ENCODE measurements around the gene GEMIN5.

GEMIN5 gene

GRCh38 chr5:154860765-154861164 is 77.2 kb downstream of the GEMIN5 start:
- Histone ChIP-seq H3K27ac (ENCODE audit: low read depth, low read length) (no peak overlapping the region), H3K4me3 (ENCODE audit: low read depth, low read length) (peak overlapping the region; percentile 82; the same call in 1 of the 2 replicates), H3K9ac (ENCODE audit: low read length) (no peak overlapping the region)

GRCh38 chr5:154860123-154860522 is 77.9 kb downstream of the GEMIN5 start:
- Histone ChIP-seq H3K27ac (ENCODE audit: low read depth, low read length) (no peak overlapping the region), H3K9me3 (ENCODE audit: control insufficient read depth, insufficient read depth, low read depth, low read length) (no peaks in the 10 kb centered on the region), H3K4me3 (ENCODE audit: low read depth, low read length) (peak overlapping the region; percentile 82), H3K36me3 (ENCODE audit: control insufficient read depth, insufficient read depth, low read length) (peaks cover 24% of the 10 kb centered on the region), H3K27me3 (ENCODE audit: control insufficient read depth, insufficient read depth, low read length) (no peaks in the 10 kb centered on the region), H3K4me1 (ENCODE audit: control insufficient read depth, insufficient read depth, low read length) (peaks cover 11% of the 10 kb centered on the region; the same call in 1 of the 2 replicates), H3K9ac (ENCODE audit: low read length) (no peak overlapping the region)

More at GRCh38 chr5:154860765-154861164, 77.2 kb downstream of the GEMIN5 start:
- Histone ChIP-seq H3K27me3 (ENCODE audit: control insufficient read depth, insufficient read depth, low read length) (no peaks in the 10 kb centered on the region), H3K36me3 (ENCODE audit: control insufficient read depth, insufficient read depth, low read length) (peaks cover 31% of the 10 kb centered on the region), H3K9me3 (ENCODE audit: control insufficient read depth, insufficient read depth, low read depth, low read length) (no peaks in the 10 kb centered on the region), H3K4me1 (ENCODE audit: control insufficient read depth, insufficient read depth, low read length) (peaks cover 11% of the 10 kb centered on the region; the same call in 1 of the 2 replicates)

GRCh38 chr5:154858972-154859871 is 78.8 kb downstream of the GEMIN5 start:
- Histone ChIP-seq H3K4me3 (ENCODE audit: low read depth, low read length) (peak overlapping the region; percentile 82), H3K9me3 (ENCODE audit: control insufficient read depth, insufficient read depth, low read depth, low read length) (no peaks in the 10 kb centered on the region), H3K27ac (ENCODE audit: low read depth, low read length) (peak overlapping the region; percentile 89), H3K9ac (ENCODE audit: low read length) (peak overlapping the region; percentile 96), H3K27me3 (ENCODE audit: control insufficient read depth, insufficient read depth, low read length) (no peaks in the 10 kb centered on the region), H3K36me3 (ENCODE audit: control insufficient read depth, insufficient read depth, low read length) (peaks cover 16% of the 10 kb centered on the region), H3K4me1 (ENCODE audit: control insufficient read depth, insufficient read depth, low read length) (peaks cover 11% of the 10 kb centered on the region; the same call in 1 of the 2 replicates)

GRCh38 chr5:154858297-154858971 is 79.6 kb downstream of the GEMIN5 start, which contains the start of gene CNOT8:
CNOT8 (plus strand) TSS chr5:154858627; CDS start chr5:154863279, 4,652 bp downstream.
- peak within 1 kb of the TSS; percentile 82 for H3K4me3 ChIP-seq (ENCODE audit: low read depth, low read length)
- peaks cover 11% of the 10 kb centered on the region; the same call in 1 of the 2 replicates for H3K4me1 ChIP-seq (ENCODE audit: control insufficient read depth, insufficient read depth, low read length)
- H3K27ac ChIP-seq (ENCODE audit: low read depth, low read length) = peak within 1 kb of the TSS; percentile 89
- no peaks in the 10 kb centered on the region for H3K9me3 ChIP-seq (ENCODE audit: control insufficient read depth, insufficient read depth, low read depth, low read length)
- H3K9ac ChIP-seq (ENCODE audit: low read length) = peak within 1 kb of the TSS; percentile 96
- peaks cover 10% of the 10 kb centered on the region for H3K36me3 ChIP-seq (ENCODE audit: control insufficient read depth, insufficient read depth, low read length)
- no peaks in the 10 kb centered on the region for H3K27me3 ChIP-seq (ENCODE audit: control insufficient read depth, insufficient read depth, low read length)

- peak overlapping the region; percentile 82 for H3K4me3 ChIP-seq (ENCODE audit: low read depth, low read length)
- no peaks in the 10 kb centered on the region for H3K9me3 ChIP-seq (ENCODE audit: control insufficient read depth, insufficient read depth, low read depth, low read length)
- H3K27me3 ChIP-seq (ENCODE audit: control insufficient read depth, insufficient read depth, low read length) = no peaks in the 10 kb centered on the region
- peaks cover 3% of the 10 kb centered on the region; the same call in 1 of the 2 replicates for H3K36me3 ChIP-seq (ENCODE audit: control insufficient read depth, insufficient read depth, low read length)
- peak overlapping the region; percentile 96 for H3K9ac ChIP-seq (ENCODE audit: low read length)
- H3K4me1 ChIP-seq (ENCODE audit: control insufficient read depth, insufficient read depth, low read length) = peaks cover 11% of the 10 kb centered on the region; the same call in 1 of the 2 replicates
- peak overlapping the region; percentile 89 for H3K27ac ChIP-seq (ENCODE audit: low read depth, low read length)
These were observed 80.3 kb downstream of the GEMIN5 start for GRCh38 chr5:154857530-154858296.

GRCh38 chr5:154851351-154851750 is 86.7 kb downstream of the GEMIN5 start:
- Histone ChIP-seq H3K4me3 (ENCODE audit: low read depth, low read length) (no peak overlapping the region), H3K27me3 (ENCODE audit: control insufficient read depth, insufficient read depth, low read length) (no peaks in the 10 kb centered on the region), H3K36me3 (ENCODE audit: control insufficient read depth, insufficient read depth, low read length) (no peaks in the 10 kb centered on the region), H3K9ac (ENCODE audit: low read length) (no peak overlapping the region), H3K27ac (ENCODE audit: low read depth, low read length) (no peak overlapping the region), H3K9me3 (ENCODE audit: control insufficient read depth, insufficient read depth, low read depth, low read length) (no peaks in the 10 kb centered on the region), H3K4me1 (ENCODE audit: control insufficient read depth, insufficient read depth, low read length) (peaks cover 14% of the 10 kb centered on the region)

- H3K9ac ChIP-seq (ENCODE audit: low read length) = peak within 1 kb of the TSS; percentile 42
- no peaks in the 10 kb centered on the region for H3K27me3 ChIP-seq (ENCODE audit: control insufficient read depth, insufficient read depth, low read length)
- peaks cover 14% of the 10 kb centered on the region for H3K4me1 ChIP-seq (ENCODE audit: control insufficient read depth, insufficient read depth, low read length)
- H3K9me3 ChIP-seq (ENCODE audit: control insufficient read depth, insufficient read depth, low read depth, low read length) = no peaks in the 10 kb centered on the region
- H3K36me3 ChIP-seq (ENCODE audit: control insufficient read depth, insufficient read depth, low read length) = no peaks in the 10 kb centered on the region
- H3K27ac ChIP-seq (ENCODE audit: low read depth, low read length) = no peak within 1 kb of the TSS
- H3K4me3 ChIP-seq (ENCODE audit: low read depth, low read length) = peak within 1 kb of the TSS; percentile 61
These were observed 87.6 kb downstream of the GEMIN5 start, which contains the start of gene FAXDC2 for GRCh38 chr5:154850255-154851062. FAXDC2 (minus strand) TSS chr5:154850603; CDS start chr5:154838178, 12,425 bp downstream.

GRCh38 chr5:154849791-154850201 is 88.2 kb downstream of the GEMIN5 start:
- Histone ChIP-seq H3K27me3 (ENCODE audit: control insufficient read depth, insufficient read depth, low read length) (no peaks in the 10 kb centered on the region), H3K9me3 (ENCODE audit: control insufficient read depth, insufficient read depth, low read depth, low read length) (no peaks in the 10 kb centered on the region), H3K4me3 (ENCODE audit: low read depth, low read length) (peak overlapping the region; percentile 61), H3K27ac (ENCODE audit: low read depth, low read length) (no peak overlapping the region), H3K9ac (ENCODE audit: low read length) (no peak overlapping the region), H3K4me1 (ENCODE audit: control insufficient read depth, insufficient read depth, low read length) (peaks cover 14% of the 10 kb centered on the region), H3K36me3 (ENCODE audit: control insufficient read depth, insufficient read depth, low read length) (0 out of 2 replicates have a peak, but pooled peaks cover 3% of the 10 kb centered on the region)

- no peak overlapping the region for H3K27ac ChIP-seq (ENCODE audit: low read depth, low read length)
- no peak overlapping the region for H3K9ac ChIP-seq (ENCODE audit: low read length)
- H3K4me1 ChIP-seq (ENCODE audit: control insufficient read depth, insufficient read depth, low read length) = peaks cover 14% of the 10 kb centered on the region
- no peaks in the 10 kb centered on the region for H3K9me3 ChIP-seq (ENCODE audit: control insufficient read depth, insufficient read depth, low read depth, low read length)
- peak overlapping the region; percentile 61 for H3K4me3 ChIP-seq (ENCODE audit: low read depth, low read length)
- H3K36me3 ChIP-seq (ENCODE audit: control insufficient read depth, insufficient read depth, low read length) = 0 out of 2 replicates have a peak, but pooled peaks cover 3% of the 10 kb centered on the region
- H3K27me3 ChIP-seq (ENCODE audit: control insufficient read depth, insufficient read depth, low read length) = no peaks in the 10 kb centered on the region
These were observed 88.7 kb downstream of the GEMIN5 start for GRCh38 chr5:154849264-154849785.

Data from HUES6 (cell line).